Urothelium cell line (cell line): ENCODE results near the gene TMEM91.
A peak's percentile ranks its signal among the peaks of the same experiment; 100 is the strongest.

ENCODE experiments used
- DNase-seq: peaks from one replicate; pipeline ENCODE4 v3.0.0; 2011; ENCODE audit warnings: low spot score, mixed read lengths
- FAIRE-seq: peaks from 2 replicates; lab custom pipeline; 2011; peaks lifted over from hg19 to GRCh38; lab: Jason Lieb, UNC

Gene TMEM91

GRCh38 chr19:41409288-41409687 is 33.0 kb downstream of the TMEM91 start:
- DNase-seq = peak; percentile 86
- FAIRE-seq = no peak

GRCh38 chr19:41410336-41411054 is 34.2 kb downstream of the TMEM91 start:
- DNase-seq (no peak), FAIRE-seq (no peak)

GRCh38 chr19:41411100-41411967 is 35.0 kb downstream of the TMEM91 start:
- FAIRE-seq (no peak), DNase-seq (no peak)

GRCh38 chr19:41411968-41412265 is 35.6 kb downstream of the TMEM91 start:
- DNase-seq = no peak
- no peak for FAIRE-seq

GRCh38 chr19:41412953-41413352 is 36.6 kb downstream of the TMEM91 start:
- no peak for FAIRE-seq
- no peak for DNase-seq

- FAIRE-seq = no peak
- DNase-seq = no peak
Observed at GRCh38 chr19:41413947-41414346, 37.6 kb downstream of the TMEM91 start.

- DNase-seq (no peak), FAIRE-seq (no peak)
Observed at GRCh38 chr19:41414461-41414860, 38.1 kb downstream of the TMEM91 start.

GRCh38 chr19:41415154-41415571 is 38.8 kb downstream of the TMEM91 start:
- DNase-seq (no peak), FAIRE-seq (no peak)

- DNase-seq (no peak), FAIRE-seq (no peak)
Observed at GRCh38 chr19:41416194-41416674, 39.9 kb downstream of the TMEM91 start.

GRCh38 chr19:41420101-41420880 is 44.0 kb downstream of the TMEM91 start:
- FAIRE-seq = no peak
- DNase-seq = no peak

- no peak for FAIRE-seq
- DNase-seq = no peak
Observed at GRCh38 chr19:41421314-41421713, 45.0 kb downstream of the TMEM91 start.

- FAIRE-seq (no peak), DNase-seq (no peak)
Observed at GRCh38 chr19:41421973-41422372, 45.6 kb downstream of the TMEM91 start.

- DNase-seq (no peak), FAIRE-seq (no peak)
Observed at GRCh38 chr19:41422456-41422855, 46.1 kb downstream of the TMEM91 start.

GRCh38 chr19:41422955-41423354 is 46.6 kb downstream of the TMEM91 start:
- FAIRE-seq (no peak), DNase-seq (no peak)

GRCh38 chr19:41424335-41425173 is 48.2 kb downstream of the TMEM91 start:
- DNase-seq (no peak), FAIRE-seq (no peak)

- FAIRE-seq (no peak), DNase-seq (no peak)
Observed at GRCh38 chr19:41425174-41426115, 49.1 kb downstream of the TMEM91 start.

GRCh38 chr19:41426116-41426841 is 49.9 kb downstream of the TMEM91 start:
- FAIRE-seq (no peak), DNase-seq (no peak)

GRCh38 chr19:41426952-41427646 is 50.8 kb downstream of the TMEM91 start, which contains the start of gene B3GNT8:
B3GNT8 (minus strand) TSS chr19:41427374; CDS start chr19:41426778, 596 bp downstream.
- FAIRE-seq (no peak), DNase-seq (no peak)
